Non-pigmented ciliary epithelial cell (primary cell): ENCODE results near the gene S100A4.

Experiments
- DNase-seq: peaks from one replicate; pipeline ENCODE4 v3.0.0-alpha.2; 2010; ENCODE audit warnings: low read depth

Gene S100A4

GRCh38 chr1:153547560-153548551, 2.2 kb upstream of the S100A4 start:
- no peak for DNase-seq

- DNase-seq: no peak
Measured at GRCh38 chr1:153546796-153547559, 1.4 kb upstream of the S100A4 start.

- DNase-seq: no peak
Measured at GRCh38 chr1:153546371-153546770, 765 bp upstream of the S100A4 start.

- DNase-seq: no peak
Measured at GRCh38 chr1:153544453-153545066, 1.0 kb downstream of the S100A4 start.

- DNase-seq: no peak
Measured at GRCh38 chr1:153543736-153544135, 1.9 kb downstream of the S100A4 start.

GRCh38 chr1:153542956-153543711, 2.5 kb downstream of the S100A4 start:
- DNase-seq: no peak

GRCh38 chr1:153541641-153542590, 3.7 kb downstream of the S100A4 start:
- DNase-seq: no peak

GRCh38 chr1:153540394-153541361, 4.9 kb downstream of the S100A4 start, which contains the start of gene S100A5:
Gene S100A5, minus strand, starts transcription at chr1:153540934. Its CDS starts 743 bp downstream, at chr1:153540191.
- DNase-seq: no peak

- DNase-seq: no peak
Measured at GRCh38 chr1:153539395-153540093, 6.1 kb downstream of the S100A4 start.

- DNase-seq: no peak
Measured at GRCh38 chr1:153538315-153538821, 7.2 kb downstream of the S100A4 start.

GRCh38 chr1:153537376-153537730, 8.3 kb downstream of the S100A4 start:
- DNase-seq: no peak

GRCh38 chr1:153536671-153537375, 8.8 kb downstream of the S100A4 start:
- no peak for DNase-seq

GRCh38 chr1:153536012-153536670, 9.5 kb downstream of the S100A4 start:
- DNase-seq: peak; percentile 35

- DNase-seq: no peak
Measured at GRCh38 chr1:153535242-153536011, 10.2 kb downstream of the S100A4 start, which contains the start of gene S100A6. Gene S100A6, minus strand, starts transcription at chr1:153535991. Its CDS starts 652 bp downstream, at chr1:153535339.

- DNase-seq: no peak
Measured at GRCh38 chr1:153534925-153535241, 10.7 kb downstream of the S100A4 start.

- DNase-seq: no peak
Measured at GRCh38 chr1:153534226-153534924, 11.2 kb downstream of the S100A4 start.
